Measurements from ENCODE around the gene AASDHPPT.
A peak's percentile ranks its signal among the peaks of the same experiment; 100 is the strongest.
"Not testable (repeated sequence)": the region's sequence is repeated elsewhere in the genome, so short reads cannot be mapped to it uniquely, and the experiment has no call there.

Gene AASDHPPT, protein sequence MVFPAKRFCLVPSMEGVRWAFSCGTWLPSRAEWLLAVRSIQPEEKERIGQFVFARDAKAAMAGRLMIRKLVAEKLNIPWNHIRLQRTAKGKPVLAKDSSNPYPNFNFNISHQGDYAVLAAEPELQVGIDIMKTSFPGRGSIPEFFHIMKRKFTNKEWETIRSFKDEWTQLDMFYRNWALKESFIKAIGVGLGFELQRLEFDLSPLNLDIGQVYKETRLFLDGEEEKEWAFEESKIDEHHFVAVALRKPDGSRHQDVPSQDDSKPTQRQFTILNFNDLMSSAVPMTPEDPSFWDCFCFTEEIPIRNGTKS

DNA sequence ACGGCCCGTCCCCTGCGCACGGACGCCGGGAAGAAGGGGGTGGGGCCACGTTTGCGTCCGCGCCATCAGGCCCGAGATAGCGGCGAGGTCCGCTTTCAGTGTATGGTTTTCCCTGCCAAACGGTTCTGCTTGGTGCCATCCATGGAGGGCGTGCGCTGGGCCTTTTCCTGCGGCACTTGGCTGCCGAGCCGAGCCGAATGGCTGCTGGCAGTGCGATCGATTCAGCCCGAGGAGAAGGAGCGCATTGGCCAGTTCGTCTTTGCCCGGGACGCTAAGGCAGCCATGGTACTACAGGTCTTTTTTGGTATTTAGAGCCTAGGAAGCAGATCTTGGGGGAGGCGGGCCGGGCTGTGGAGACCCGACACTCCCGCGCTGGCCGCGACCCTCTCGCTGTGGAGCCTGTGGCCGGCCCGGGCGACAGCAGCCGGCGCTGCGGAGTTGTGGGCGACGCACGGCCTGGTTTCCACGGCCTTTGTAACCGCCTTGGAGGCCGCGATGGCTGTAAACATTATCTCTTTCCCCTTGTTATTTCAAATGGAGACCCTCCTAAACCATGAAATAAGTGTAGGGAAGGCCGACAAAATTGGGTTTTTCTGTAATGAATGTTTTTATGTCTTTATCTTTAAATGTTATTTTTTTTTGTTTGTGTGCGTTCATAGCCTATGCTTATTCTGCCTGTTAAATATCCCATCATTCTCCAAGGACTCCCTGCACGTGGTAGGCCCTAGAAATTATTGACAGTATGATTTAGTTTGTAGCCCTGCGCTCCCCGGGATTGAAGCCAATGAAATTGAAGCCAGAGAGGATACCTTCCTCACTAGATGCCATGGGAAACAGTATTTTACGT, at the start of gene AASDHPPT:
Gene AASDHPPT, plus strand, starts transcription at position 54 of the 847 bp plus-strand sequence. Its CDS starts 49 bp downstream, at position 103.
- DNase-seq: peak; percentile 47

DNA sequence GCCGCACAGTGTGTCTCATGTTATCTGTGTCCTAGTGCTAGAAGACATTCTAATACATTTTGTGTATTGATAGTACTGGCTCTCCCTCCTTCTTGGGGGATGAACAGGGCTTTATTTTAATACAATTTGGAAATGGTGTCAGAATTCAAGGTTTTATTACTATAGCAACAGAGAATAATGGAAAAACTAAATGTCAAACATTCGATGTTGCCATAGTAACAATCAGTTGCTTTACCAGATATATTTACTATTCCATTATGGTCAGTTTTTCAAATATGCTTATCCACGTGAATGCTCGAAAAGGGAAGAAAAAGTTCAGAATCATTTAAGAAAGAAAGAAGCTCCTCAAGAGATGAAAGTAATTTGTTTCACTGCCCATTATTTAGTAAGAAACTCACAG, 46.9 kb upstream of the AASDHPPT start:
- no peak for DNase-seq

DNA sequence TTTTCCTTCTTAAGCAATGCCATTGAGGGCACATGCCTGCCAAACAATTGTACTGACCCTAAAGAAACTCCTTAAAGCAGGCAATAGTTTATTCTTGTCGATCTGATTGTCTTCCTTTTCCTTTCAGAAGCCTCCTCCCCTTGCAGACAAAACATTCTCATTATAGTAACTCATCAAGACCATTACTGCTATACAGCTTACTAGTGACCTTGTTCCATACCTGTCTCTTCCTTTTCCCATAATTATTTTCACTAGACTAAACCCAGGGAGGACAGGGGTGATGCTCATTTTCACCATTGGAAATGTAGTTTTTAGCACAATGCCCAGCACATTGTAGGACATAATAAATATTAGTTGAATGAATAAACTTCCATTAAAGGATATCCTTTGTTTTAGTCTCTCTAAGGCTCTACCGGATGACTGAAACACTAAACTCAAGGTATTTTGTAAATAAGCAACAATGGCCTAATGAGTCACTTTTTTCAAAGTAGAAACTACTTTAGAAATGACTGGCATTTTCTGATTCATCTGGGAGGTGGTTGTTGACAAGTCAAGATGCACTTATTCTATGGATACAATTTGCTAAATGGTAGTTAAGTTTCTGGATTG, 46.2 kb upstream of the AASDHPPT start:
- no peak for DNase-seq

DNA sequence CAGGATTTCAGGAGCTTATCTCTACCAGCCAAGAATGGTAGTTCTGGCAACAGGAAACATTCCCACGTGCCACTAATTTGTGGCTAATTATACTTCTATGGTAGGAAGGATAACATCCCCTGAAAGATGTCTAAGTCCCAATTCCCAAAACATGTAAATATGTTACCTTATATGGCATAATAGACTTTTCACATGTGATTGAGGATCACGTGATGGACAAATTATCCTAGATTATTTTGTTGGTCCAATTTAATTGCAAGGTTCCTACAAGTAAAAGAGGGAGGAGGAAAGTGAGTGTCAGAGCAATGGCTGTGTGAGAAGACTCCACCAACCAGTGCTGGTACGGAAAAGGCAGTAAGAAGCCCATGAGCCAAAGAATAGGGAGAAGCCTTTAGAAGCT, 45.5 kb upstream of the AASDHPPT start:
- no peak for DNase-seq

DNA sequence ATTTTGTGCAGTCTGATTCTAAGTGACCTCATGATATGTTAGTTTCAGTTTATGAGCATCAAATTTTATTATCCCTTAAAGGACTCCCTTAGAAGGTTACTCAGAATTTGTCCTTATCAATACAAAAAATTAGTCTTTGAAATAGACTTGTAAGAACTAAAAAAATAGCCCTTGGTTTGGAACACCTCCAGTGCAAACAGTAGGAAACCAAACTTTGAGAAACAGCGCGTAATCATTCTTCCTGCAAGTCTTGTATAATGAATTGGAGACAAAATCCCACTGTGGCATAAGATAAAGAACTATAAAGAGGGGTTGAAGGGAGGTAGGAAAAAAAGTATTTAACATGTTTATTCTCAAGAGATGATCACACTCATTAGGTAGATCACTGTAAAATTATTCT, 44.6 kb upstream of the AASDHPPT start:
- DNase-seq: no peak

DNA sequence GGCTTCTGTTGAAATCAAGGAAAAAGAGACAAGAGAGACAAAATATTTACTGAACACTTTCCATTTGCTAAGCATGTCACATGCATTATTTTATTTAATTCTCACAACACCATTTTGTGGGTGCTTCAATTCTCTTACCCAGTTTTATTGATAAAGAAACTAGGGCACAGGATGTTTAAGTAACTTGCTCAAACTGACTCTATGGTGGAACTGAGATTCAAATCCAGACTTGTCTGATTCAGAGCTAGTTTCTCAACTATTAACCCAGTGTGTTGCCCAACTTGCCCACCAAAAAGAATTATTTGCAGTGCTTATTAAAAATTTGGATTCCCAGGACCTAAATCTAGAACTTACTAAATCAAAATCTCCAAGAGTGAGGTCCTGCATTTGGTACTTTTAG, 33.9 kb upstream of the AASDHPPT start:
- DNase-seq: no peak

DNA sequence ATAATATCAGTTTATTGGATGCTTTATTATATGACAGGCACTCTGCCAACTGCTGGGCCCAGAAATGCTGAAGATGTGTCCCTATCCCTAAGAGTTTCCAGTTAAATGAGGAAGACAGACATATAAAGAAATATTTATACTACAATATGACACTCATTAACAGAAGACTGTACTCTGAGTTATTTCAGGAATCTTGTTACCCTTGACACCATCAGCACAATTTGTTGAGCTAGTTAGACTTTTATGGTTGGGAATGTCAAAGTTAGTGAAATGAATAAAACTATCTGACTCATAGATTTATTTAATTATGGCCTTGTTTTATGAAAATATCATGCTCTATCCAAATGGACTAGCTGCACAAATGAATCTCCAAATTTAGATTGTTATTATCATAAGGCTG, 29.8 kb upstream of the AASDHPPT start:
- no peak for DNase-seq

DNA sequence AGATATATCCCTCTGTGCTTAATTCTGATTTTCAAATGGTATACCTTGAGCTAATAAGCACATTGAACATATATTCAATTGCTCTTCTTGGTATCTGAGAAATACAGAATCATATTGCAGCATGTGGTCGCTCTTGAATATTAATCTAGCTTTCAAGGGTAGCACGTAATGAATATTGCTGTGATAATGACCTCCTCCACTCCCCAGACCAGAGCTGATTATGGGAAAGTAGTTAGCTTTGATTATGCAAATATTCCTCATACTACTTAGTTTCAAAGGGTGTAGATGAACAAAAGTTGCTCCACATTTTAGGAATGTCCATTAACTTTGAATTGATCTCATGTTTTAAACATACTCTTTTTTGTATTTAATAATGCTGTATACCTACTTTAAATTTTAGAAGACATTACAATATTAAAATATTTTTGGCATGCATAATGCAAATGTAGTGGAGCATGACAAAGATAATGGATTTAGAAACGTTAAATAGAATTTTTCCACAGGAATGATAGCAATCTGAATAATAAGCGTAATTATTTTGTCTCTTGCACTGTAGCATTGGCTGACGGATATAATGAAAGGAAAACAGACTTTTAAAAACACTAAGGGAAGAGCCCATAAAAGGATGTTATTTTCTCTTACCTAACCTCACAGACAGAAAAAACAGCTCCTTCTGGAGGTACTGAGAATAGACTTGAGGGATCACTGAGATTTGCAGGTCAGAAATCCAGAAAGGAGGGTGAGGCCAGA, 27.6 kb upstream of the AASDHPPT start:
- DNase-seq: no peak

DNA sequence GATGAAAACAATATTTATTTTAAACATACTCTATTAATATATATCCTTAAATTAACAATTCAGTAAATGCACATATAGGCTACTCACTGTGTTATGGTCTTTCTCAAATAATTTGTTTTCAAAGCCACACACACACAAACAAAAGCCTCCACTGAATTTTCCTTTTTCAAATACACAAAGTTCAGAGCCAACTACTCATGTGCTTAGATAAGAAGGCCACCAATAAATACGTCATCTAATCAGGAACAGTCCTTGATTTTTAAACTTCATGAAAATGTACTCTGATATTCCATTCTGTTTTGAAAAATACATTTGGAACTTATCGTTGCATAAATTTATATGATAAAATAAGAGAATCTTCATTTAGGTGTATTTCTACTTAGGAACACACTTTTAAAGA, 26.4 kb upstream of the AASDHPPT start:
- no peak for DNase-seq

DNA sequence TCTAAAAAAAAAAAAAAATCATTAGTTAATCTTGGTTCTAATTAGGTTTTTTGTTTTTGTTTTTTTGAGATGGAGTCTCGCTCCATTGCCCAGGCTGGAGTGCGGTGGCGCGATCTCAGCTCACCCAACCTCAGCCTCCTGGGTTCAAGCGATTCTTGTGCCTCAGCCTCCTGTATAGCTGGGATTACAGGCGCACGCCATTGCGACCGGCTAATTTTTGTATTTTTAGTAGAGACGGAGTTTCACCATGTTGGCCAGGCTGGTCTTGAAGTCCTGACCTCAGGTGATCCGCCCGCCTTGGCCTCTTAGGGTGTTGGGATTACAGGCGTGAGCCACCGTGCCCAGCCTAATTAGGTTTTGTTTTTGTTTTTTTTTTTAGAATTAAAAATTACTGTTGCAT, 19.1 kb upstream of the AASDHPPT start:
- DNase-seq: not testable (repeated sequence)

DNA sequence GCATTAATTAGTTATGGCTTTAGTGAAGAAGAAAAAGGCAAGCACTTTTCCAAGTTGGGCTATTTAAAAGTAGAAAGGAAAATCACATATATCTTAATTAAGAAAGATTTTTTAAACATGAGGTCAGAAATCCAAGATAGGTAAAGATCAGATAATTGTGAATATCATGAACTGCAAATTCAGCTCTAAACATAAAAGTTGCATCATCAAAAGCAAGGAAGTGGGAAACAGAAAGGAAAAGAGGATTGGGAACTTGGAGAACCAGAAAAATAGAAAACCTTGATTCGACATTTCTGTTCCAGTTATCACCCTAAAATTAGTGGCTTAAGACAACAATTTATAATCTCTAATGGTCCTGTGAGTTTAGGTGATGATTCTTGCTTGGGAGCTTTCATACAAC, 17.8 kb upstream of the AASDHPPT start:
- no peak for DNase-seq

DNA sequence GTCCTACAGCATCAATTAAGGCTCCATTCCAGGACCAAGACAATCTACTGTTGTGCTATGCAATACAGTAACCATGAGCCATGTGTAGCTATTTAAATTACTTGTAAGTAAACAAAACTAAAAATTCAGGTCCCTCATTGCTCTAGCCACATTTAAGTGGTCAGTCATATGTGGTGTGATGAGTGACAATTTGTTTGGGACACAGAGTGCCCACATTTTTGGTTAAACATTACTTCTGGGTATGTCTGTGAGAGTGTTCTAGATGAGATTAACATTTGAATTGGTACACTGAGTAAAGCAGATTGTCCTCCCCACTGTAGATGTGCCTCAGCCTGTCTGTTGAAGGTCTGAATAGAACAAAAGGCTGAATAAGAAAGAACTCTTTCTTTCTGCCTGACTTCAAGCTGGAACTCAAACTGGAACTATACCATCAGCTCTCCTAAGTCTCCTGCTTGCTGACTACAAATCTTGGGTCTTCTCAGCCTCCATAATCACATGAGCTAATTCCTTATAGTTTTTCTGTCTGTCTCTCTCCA, 16.1 kb upstream of the AASDHPPT start:
- no peak for DNase-seq

DNA sequence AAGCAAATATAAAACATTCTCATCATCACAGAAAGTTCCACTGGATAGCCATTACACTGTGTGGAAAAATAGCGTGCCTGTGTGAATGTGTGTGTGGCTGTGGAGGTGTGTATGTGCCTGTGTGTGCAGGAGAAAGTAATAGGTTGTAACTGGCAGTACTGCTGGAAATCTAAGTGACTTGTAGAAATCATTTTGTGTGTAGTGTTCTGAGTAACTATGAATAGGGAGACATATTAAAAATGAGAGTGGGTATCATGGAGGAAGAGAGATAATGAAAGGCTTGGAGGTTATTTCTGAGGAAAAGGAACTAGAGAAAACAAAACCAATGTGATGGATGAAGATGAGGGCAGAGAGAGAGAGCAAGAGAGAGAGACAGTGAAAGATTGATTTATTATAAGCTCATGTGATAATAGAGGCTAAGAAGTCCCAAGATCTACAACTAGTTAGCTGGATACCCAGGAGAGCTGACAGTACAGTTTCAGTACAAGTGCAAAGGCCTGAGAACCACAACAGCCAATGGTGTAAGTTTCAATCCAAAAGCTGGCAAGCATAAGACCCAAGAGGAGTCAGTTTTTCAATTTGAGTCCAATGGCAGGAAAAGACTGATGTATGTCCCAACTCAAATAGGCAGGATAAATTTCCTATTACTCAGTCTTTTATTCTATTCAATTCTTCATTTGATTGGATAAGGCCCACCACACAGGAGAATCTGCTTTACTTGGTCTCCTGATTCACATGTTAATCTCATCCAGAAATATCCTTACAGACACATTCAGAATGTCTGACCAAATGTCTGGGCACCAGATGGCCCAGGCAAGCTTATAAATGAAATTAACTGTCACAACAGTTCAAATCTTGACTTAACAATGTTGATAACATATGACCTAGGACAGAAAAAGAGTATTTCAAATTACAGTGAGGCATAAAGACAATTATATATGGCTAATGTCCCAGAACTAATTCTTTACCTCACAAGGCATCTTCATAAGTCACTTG, 15.2 kb upstream of the AASDHPPT start:
- no peak for DNase-seq

DNA sequence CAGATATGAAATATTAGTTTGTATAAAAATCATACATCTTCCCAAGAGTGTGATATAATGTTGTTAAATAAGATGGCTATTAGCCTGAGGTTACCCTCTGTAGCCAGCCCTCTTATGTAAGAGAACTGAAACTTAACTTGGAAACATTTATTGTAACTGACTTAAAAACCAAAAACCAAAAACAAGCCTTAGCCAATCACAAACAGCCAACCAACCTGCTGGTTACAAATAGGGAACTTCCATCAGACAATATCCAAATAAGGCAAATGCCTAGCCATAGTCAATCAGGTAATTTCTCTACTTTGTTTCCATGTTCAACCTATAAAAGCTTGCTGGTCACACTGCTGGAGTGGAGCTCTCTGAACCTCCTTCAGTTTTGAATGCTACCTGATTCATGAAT, 14.5 kb upstream of the AASDHPPT start:
- DNase-seq: no peak

DNA sequence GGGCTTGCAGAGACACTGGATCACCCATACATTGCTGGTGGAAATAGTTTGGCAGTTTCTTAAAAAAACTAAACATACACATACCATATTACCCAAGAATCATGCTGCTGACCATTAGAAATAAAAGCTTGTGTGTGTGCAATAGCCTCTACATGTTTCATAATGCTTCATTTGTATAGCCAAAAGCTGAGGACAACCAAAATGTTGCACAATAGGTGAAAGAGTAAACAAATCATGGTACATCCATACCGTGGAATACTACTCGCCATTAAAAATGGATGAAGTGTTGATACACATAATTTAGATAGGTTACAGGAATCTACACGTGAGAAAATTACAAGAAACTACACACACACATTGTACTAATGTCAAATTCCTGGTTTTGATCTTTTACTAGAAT, 6.9 kb upstream of the AASDHPPT start:
- no peak for DNase-seq

DNA sequence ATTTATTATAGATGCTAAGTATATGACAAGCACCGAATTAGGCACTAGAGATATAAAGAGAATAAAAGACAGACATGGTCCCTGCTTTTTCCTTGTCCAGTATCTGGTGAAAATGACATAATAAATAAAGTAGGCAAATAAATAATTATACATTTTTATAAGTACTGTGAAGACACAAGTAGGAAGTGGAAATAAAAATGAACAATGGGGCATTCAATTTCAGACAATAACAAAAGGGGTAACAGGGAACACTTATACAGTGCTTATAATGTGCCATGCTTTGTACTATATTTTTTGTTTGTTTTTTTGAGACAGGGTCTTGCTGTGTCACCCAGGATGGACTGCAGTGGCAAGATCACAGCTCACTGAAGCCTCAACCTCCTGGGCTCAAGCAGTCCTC, 4.7 kb upstream of the AASDHPPT start:
- no peak for DNase-seq

DNA sequence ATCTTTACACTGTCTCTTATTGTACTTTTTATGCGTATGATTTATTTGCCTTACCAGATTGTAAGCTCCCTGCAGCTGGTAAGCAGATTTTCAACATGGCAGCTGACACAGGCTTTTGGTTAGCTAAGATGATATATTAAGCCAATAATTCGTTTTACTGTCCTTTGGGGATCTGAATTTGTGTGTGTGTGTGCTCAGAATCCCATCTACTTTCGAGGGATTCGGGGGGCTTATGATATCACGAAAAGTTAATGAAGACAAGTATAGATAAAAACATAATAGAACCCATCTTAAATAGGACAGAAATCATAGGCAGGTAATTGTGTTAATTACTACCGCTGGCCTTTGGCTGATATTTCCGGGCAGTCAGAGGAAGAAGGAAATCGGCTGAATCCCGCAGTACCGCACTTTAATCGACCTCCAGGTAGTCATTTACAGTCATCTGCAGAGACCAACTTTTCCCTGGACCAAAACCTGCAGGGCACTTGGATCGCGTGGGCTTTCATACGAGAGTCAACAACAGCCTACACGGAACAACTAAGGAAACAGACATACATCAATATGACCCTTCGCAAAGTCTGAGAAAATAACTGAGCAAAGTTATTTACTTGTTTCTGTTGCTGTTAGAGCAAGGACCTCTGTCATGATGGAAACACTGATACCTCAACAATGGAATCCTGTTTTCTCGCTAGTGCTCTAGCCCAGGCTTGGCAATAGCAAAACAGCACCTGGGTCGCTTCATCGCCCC, 1.1 kb upstream of the AASDHPPT start:
- no peak for DNase-seq

DNA sequence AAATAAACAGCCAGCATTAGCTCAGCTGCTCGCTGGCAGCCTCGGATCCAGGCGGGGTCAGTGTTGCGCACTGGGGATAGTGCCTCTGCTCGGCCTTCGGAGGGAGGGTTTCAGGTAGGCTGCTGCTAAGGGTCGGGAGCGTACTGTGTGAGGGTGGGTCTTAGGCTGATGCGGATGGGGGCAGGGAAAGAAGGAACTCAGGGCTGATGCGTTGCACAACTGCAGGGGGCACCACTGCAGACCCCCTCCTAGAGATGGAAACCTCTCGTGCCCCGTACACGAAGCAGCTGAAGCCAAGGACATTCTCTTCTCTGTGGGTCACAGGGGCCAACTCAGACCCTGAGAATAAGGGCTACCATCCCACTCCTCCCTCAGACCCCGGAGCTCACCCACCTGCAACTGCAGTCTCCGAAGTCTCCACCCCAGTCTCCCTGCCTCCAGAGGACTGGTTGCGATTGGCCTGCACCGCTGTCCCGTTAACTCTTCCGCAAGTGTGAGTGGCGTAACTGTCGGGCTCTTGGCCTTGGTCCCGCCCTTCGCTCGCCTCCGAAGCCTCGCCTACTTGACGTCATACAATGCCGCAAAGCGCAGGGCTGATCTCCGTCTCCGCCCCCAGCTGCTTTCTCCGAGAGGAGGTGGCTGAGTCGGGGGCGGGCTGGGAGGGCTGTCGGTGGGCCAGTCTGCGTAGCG, 398 bp upstream of the AASDHPPT start, which contains the start of gene KBTBD3:
Gene KBTBD3, minus strand, starts transcription at position 429 of the 690 bp plus-strand sequence. CDS start 18,250 bp downstream, outside the sequence.
- peak; percentile 100 for DNase-seq

DNA sequence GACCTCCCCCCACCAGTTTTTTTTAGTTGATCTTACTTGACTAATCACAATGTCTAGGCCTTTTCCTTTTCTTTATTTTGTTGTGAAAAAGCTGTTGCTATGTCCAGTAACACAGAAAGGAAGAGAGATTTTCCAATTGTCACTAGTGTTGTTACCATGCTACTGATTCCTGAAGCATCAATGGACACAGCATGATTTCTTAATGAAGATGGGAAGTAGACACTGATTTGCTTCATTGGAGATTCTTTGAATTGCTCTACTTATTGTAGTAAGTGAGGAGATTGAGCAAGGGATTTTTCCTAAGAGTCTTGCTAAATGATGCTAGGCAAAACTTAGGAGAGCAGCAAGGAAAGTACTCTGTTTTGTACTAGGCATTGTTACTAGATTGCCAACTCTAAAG, 4.6 kb downstream of the AASDHPPT start:
- DNase-seq: no peak

DNA sequence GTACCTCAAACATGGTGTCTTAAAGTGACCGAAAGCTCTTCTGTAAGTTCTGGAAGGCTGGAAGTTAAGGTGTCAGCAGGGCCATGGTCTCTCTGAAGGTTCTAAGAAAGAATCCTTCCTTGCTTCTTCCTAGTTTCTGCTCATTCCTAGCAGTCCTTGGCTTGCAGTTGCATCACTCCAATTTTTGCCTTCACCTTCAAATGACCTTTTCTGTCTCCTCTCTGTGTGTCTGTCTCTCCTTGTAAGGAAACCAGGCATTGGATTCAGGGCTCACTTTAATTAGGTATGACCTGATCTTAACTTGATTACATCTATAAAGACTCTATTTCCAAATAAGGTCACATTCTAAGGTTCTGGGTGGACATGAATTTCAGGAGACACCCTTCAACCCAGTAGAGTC, 8.7 kb downstream of the AASDHPPT start:
- DNase-seq: no peak
